HG02973 (cell line): Measurements from ENCODE around the gene GSTA3.
"Not testable (repeated sequence)": the region's sequence is repeated elsewhere in the genome, so short reads cannot be mapped to it uniquely, and the experiment has no call there.

Experiments
- ATAC-seq: cut with Tn5 transposase; IDR thresholded peaks from one replicate; pipeline ENCODE4 v1.9.1; 2021; ENCODE audit warnings: moderate library complexity; ENCODE audit not compliant: unreplicated experiment

Gene GSTA3

DNA sequence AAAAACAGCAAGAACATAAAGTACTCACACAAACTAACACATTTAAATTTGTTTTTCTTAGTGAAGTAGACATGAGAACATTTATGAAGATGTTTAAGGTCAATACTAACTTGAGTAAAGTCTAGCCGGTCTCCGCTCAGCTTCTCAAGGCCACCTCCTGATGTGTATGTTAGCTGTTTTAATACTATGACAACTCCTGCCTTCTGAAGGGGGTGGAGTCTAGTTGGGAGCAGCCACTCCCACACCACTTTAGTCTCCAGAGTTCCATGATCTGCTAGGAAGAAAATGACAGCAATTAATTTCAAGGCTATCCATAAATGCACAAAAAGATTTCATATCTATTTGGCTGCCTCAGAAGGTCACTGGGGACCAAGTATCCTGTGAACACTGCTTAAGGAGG is at the start of gene GSTA3:
Gene GSTA3, minus strand, starts transcription at position 168 of the 400 bp plus-strand sequence. CDS start 3,864 bp downstream, outside the sequence.
- ATAC-seq = no peak

DNA sequence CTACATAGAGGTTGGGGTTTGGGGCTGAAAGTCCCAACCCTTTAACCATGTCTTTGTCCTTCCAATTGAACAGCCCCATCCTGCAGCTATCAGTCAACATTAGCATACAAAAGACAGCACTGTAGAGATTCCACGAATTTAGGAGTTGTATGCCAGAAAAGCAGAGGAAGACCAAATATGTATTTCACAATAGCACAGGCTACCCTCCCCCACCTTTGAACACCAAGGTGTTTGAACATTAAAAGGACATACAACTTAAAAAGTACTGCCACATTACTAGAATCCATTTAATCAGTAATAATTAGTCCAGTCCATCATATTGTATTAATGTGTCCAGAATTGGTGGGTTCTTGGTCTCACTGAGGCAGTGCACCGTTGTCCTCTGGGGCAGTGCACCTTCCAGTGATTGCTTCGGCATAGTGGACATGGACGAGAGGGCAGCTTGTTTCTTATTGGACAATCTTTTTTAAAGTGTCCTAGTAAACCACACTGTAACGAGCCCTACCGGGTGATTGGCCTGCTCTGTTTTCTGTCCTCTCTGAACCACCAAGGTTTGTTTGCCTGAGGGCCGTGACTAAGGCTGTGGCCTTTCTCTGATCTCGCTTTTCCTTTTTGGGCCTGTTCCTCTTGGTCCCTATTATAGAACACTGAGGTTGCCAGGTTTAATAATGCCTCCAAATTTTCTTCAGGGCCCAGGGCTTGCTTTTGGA is 49.2 kb upstream of the GSTA3 start:
- no peak for ATAC-seq

DNA sequence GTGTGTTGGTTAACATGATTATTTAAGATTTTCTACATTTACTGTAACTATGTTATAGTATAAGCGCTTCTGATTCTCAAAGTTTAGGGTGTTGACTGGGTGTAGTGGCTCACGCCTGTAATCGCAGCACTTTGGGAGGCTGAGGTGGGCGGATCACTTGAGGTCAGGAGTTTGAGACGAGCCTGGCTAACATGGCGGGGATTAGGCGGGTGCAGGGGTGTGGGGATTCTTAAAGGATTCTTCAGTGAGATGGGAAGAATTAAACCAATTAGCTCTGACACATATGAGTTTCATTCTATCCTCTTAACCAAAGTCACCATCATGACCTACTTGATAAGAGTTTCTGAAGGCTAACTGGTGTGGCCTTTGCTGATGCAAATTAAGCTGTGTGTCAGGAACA is 46.4 kb upstream of the GSTA3 start:
- ATAC-seq = no peak

DNA sequence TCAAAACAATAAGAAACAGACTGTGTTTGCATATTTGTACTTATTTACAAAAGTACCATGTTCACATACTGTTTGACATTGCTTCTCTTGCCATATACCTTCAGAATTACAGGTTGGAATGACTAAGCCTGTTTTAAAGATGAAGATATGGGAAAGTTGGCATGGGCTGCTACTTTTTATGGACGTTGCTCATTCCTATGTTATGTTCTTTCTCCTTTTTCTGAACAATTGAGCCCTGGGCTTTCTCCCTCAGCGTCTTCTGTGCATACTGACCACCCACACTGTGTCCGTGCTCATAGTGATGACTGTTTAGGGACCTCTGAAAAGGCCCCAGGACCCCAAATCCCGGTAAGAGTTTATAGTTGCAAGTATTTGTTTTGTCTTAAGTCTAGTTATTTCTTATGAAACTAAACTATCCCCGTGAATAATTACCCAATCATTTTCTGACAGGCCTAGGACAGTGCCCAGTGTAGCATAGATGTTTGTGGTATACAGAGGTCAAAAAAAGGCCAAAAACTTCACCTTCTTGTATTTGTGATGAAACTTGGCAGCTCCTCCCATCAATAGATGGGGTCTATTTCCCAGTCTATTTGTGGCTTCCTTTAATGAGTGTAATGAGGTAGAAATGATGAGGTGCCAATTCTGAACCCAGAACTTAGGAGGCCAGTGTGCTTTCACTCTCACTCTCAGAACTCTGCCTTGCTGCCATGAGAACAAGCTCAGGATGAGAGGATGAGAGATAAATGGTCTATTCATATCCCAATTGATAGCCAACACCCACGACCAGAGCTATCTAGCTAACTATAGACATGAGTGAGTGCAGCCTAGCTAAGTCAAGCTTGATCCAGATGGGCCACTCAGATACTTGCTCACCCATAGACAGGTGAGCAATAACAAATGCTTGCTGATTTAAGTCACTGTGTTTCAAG is 44.7 kb upstream of the GSTA3 start:
- ATAC-seq = no peak

DNA sequence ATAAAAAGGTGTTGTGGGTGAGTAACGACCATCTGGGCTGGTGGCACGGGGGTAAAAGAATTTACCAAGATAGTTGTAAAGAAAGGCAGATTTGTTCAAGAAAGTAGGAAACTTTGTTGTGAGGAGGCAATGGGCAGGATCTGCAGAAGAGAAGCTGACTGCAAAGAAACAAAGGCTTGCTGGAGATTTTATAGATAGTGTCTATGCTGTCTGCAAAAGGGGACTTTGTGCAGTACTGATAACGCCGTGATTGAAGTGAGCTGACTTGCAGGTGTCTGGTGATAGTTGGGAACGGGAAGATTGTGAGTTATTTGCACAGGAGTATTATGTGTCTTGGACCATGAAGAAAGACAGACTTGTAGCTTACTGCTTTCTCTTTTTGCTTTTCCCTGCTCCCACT is 36.8 kb upstream of the GSTA3 start:
- no peak for ATAC-seq

DNA sequence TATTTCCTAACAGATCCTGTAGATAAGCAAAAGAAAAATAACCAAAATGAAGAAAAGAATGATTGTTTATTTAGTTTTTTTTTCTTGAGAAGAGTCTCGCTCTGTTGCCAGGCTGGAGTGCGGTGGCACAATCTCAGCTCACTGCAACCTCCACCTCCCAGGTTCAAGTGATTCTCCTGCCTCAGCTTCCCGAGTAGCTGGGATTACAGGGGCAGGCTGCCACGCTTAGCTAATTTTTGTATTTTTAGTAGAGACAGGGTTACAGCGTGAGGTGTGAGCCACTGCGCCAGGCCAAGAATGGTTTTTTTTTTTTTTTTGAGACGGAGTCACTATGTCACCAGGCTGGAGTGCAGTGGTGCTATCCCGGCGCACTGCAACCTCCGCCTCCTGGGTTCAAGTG is 33.3 kb upstream of the GSTA3 start:
- not testable (repeated sequence) for ATAC-seq

DNA sequence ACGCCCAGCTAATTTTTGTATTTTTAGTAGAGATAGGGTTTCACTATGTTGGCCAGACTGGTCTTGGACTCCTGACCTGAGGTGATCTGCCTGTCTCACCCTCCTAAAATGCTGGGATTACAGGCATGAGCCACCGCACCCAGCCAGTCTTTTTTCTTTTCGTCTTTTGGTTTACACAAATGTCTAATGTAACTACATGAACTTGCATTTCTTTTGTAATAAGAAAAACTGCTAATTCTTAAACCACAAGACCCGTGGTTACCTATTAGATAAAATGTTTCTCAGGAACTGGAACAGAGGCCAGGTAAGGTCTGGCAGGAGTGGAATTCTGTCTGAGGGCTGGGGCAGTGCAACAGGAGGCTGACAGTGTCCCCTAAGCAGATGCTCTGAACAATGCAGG is 32.7 kb upstream of the GSTA3 start:
- ATAC-seq = no peak

DNA sequence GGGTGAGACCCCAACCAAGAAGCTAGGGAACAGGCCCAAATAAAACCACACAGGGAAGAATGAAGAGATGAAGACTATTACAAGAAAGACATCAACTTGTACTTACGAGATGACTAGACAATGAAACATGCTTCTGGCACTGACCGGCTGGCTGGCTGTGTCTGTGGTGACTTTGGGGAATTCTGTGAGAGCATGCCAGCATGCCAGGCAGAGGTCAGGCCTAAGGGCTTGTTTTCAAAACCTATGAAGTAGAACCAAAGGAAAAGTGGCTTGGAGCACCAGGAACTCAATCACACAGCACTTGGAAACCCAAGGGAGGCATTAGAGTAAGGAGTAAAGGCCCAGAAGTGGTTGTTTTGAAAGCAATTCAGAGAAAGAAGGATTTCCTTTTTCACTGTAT is 28.4 kb upstream of the GSTA3 start:
- ATAC-seq = no peak

DNA sequence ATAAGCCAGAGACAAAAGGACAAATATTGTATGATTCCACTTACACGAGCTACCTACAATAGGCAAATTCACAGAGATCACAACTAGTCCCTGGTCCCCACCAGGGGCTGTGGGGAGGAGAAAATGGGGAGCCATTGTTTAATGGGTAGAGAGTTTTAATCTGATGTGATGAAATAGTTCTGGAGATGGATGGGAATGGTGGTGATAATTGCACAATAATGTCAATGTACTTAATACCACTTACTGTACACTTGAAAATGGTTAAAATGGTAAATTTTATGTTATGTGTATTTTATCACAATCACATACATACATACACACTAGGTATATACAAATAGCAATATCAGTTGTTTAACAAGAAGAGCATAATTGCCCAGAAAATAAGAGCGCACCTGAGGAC is 24.3 kb upstream of the GSTA3 start:
- ATAC-seq = no peak

DNA sequence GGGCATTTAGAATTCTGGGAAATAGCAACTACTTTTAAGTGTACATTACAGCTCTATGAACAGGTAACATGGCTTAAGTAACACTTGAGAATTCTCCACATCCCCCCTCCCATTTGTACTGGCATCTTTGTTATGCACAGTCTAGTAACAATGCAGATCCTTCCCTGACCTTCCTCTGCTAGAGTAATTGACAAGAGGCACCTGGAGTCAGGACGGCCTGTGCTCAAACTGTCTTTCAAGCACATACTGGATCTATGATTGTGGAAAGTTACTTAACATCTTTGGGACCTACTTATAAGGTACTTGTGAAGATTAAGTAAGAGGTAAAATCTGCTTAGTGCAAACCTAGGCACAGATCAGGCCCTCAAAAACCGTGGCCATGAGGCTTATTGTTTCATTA is 21.9 kb upstream of the GSTA3 start:
- no peak for ATAC-seq

DNA sequence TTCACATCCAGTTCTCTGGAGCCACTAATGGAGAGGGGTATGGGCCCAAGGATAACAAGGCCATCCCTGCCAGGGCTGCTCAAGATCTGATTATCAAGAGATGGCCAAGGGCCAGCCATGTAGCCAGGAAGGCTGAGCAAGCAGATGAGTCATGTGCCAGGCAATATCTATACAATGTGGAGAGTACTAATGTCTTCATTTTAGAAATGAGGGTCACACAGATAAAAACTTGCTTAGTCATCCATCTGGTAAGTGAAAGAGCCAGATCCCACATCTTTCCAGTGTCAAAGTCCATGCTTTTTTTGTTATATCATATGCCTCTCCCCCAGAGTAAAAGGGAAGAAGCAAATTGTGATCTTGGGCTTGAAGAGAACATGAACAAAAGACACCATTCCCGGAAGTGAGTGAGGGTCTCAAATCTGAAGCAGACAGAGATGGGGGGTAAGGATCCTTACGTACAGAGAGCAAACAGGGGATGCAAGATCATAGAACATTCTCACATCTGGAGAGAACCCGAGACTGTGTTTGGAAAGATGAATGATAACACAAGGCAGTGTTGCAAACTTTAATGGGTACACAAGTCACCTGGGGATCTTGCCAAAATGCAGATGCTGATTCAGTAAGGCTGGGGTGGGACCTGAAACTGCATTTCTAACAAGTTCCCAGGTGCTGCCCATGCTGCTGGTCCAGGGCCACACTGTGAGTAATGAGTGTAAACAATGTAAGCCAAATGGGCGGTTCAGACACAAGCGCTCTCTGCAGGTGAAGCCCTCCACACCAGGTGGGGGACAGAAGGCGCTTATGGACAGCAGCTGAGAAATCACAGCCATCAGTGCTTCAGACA is 20.0 kb upstream of the GSTA3 start:
- ATAC-seq = no peak

DNA sequence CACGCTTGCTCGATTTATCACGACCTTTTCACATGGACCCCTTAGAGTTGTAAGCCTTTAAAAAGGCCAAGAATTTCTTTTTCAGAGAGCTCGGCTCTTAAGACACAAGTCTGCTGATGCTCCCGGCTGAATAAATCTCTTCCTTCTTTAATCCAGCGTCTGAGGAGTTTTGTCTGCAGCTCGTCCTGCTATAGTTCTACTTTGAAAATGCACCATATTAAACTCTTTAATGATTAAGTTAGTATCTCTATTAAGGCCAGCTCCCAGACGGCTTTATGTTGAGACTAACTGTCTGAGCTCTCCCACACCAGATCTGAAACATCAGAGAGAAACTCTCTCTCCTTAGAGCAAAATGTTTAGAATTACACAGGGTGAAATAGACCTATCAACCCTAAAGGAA is 18.0 kb upstream of the GSTA3 start:
- ATAC-seq = no peak

DNA sequence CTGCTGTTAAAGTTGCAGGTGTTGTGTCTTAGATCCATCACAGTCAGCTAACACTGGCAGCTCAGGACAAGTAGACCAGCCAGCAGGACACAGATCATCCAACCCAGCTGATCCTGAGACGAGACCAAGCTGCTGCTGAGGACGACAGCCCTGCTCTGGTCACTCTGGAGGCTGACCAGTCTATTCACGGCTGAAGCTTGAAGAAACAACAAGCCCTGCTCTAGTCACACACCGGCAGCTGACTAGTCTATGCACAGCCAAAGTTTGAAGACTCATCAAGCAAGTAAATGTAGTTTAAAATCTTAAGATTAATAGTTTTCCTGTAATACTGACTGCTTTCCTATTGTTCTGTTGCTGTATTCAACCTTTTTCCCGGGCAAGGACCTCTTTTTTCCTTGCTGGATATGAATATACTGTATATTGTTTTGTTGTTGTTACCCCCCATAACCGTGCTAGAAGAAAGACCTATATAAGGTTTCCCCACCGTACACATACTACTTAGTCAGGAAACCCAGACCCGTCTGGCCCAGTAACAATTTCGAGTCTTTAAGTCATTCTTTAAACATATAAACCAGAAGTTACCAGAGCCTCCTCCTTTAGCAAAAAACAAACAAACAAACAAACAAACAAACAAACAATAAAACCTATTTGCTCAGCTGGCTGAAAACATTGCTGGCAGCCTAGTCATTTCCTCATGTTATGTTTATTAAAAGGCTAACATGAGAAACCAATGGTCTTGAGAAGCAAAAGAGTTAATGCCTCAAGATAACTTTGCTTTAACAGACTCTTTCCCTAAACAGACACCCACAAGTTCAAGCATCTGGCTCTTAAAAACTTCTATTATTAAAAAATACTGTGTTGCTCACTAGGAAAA is 16.7 kb upstream of the GSTA3 start:
- no peak for ATAC-seq

DNA sequence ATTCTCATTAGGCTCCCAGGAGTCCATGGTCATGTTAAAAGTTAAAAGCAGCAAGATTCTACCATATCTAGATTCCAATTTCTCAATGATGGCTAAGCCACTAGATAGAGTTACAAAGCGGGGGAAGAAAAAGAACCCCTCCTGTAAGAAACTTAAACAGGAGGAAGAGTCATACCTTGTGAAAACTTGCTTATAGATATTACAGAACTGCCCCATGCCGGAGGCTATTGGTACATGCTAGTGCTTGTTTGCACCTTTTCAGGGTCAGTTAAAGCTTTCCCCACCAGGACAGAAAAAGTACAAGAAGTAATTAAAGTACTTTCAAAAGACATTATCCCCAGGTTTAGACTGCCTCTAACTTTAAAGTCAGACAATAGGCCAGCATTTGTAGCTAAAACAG is 15.5 kb upstream of the GSTA3 start:
- no peak for ATAC-seq

DNA sequence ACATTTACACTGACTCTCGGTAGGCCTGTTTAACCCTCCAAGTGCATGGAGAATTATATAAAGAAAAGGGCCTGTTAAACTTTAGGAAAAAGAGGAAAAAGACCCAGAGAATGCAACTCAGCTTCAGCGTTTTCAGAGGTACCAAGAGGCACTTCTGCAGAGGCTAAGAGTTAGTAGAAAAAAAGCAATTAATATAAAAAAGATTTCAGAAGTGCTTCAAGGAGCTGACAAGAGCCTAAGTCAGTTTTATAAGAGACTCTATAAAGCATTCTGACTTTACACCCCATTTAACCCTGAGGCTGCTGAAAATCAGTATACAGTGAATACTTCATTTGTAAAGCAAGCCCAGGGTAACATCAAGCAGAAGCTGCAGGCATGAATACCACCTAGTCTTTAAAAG is 14.2 kb upstream of the GSTA3 start:
- ATAC-seq = not testable (repeated sequence)

DNA sequence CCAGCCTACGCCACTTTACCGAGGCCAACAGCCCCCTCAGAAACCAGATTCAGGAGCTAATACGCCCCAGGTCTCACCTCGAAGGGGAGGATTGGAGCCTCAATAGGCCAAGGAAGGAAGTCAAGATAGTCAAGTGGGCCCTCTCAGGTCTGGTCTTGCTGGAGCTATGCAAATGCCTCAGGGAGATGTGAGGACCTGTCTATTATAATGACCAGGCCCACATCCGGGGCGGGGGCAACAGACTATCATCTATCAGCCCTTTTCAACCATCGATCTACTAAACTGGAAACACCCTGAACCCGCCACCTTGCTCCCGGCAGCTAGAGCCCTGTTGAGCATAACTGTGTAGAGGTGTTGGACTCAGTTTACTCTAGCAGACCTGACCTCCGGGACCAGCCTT is 12.7 kb upstream of the GSTA3 start:
- ATAC-seq = no peak

DNA sequence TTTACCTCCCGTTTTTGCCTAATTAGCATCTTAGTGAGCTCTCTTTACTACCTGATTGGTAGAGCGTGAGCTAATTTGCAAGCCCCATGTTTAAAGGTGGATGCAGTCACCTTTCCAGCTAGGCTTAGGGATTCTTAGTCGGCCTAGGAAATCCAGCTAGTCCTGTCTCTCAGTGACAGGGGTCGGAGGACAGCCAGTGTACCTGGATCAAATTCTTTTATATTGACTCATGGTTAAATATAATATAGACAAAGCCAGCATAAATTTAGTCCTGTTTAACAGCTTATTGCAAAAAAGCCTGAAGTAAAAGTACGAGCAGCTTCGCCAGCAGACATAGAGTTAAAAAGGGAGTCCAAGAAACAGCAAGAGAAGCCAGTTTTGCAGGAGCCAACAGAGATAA is 12.2 kb upstream of the GSTA3 start:
- ATAC-seq = no peak

DNA sequence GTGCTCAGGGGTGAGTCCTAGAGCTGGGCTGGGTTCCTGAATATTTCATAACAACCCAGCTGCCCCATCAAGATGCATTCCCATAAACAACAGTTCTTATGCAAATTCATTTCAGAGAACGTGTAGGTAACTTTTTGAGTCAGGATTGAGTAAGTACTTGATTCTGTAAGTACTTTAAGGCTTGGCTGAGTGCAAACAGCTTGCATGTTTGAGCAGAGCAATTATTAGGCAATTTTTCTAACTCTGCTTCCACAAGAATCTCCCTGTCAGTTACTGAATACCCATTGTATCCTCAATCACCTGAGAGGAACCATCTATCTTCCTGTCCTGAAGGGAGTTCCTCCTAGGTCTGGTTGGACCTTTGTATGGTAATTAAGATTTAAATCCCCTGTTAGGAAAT is 10.0 kb upstream of the GSTA3 start:
- ATAC-seq = not testable (repeated sequence)

DNA sequence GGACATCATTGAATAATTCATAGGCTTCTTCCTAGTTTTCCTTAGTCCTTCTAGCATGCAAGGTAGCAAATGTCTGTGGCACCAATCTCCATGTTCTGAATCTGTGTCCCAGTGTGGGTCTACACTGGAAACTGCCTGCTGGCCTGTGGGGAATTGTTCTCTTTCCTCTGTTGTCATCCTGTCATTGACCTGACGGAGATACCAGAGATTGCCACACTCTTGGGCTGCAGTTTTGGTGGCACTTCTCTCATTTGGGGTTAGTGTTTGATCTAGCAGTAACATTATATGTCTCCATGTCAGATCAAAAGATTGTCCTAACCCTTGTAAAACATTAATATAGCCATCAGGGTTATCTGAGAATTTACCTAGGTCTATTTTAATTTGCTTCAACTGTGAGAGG is 9.3 kb upstream of the GSTA3 start:
- ATAC-seq = not testable (repeated sequence)

DNA sequence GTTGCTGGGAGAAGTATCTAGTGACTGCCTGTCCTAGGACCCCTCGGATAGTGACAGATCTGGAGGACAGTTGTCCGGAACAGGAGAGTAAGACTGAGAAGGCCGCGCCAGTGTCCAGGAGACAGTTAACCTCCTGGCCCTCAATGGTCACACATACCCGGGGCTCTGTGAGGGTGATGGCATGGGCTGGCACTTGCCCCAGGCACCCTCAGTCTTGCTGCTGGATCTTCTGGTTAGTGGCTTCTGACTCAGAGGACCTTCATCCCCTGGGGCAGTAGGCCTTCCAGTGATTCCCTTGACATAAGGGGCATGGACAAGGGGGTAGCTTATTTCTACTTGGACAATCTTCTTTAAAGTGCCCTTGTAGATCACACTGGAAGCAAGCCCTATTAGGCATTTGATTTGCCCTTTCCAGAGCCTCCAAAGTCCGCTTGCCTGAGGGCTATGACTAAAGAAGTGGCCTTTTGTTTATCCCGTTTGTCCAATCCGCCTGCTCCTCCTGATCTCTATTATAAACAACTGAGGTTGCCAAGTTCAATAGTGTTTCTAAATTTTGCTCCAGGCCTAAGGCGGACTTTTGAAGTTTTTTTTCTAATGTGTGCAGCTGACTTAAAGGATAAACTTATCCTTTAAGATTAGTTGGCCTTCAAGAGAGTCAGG is 8.7 kb upstream of the GSTA3 start:
- not testable (repeated sequence) for ATAC-seq
